ENCODE data around the gene PSAPL1. TPM values are rescaled to one million over a fixed set of nuclear protein-coding genes. Genes with fewer than 3 reads are reported as not detected.

The PSAPL1 gene
- total RNA-seq, 1 experiment from 2014 or later, result not detected

- DNase-seq (ENCODE audit: low spot score), result no peak
- TF ChIP-seq CBFB (CRISPR knock-in tag; IDR thresholded peaks at IDR 0.05; ENCODE audit: low read depth), result no peak
- no peak for TF ChIP-seq ZNF219 (CRISPR knock-in tag; IDR thresholded peaks at IDR 0.05; ENCODE audit: borderline replicate concordance)
- no peak for TF ChIP-seq IRF2 (CRISPR knock-in tag; IDR thresholded peaks at IDR 0.05; ENCODE audit: borderline replicate concordance, low read depth)
- TF ChIP-seq NFATC4 (CRISPR knock-in tag; IDR thresholded peaks at IDR 0.05), result no peak
- no peak for TF ChIP-seq ZNF425 (CRISPR knock-in tag; conservative IDR thresholded peaks at IDR 0.05)
- TF ChIP-seq NR3C1 (CRISPR knock-in tag; conservative IDR thresholded peaks at IDR 0.05; ENCODE audit: low read depth), result no peak
- no peak for TF ChIP-seq ATF6 (CRISPR knock-in tag; IDR thresholded peaks at IDR 0.05)
- TF ChIP-seq NR2C2 (CRISPR knock-in tag; IDR thresholded peaks at IDR 0.05), result no peak
- TF ChIP-seq CREB1 (CRISPR knock-in tag; IDR thresholded peaks at IDR 0.05), result no peak
- no peak for TF ChIP-seq NR1H2 (CRISPR knock-in tag; IDR thresholded peaks at IDR 0.05)
- no peak for TF ChIP-seq ZNF121 (CRISPR knock-in tag; IDR thresholded peaks at IDR 0.05)
- no peak for TF ChIP-seq ATF1 (CRISPR knock-in tag; IDR thresholded peaks at IDR 0.05)
- TF ChIP-seq ATF3 (CRISPR knock-in tag; conservative IDR thresholded peaks at IDR 0.05), result no peak
- TF ChIP-seq ATF2 (CRISPR knock-in tag; IDR thresholded peaks at IDR 0.05; ENCODE audit: borderline replicate concordance, low read depth), result no peak
- no peak for TF ChIP-seq FOXP1 (CRISPR knock-in tag; IDR thresholded peaks at IDR 0.05; ENCODE audit: borderline replicate concordance)
- TF ChIP-seq ZBTB21 (CRISPR knock-in tag; IDR thresholded peaks at IDR 0.05; ENCODE audit: borderline replicate concordance), result no peak
- no peak for TF ChIP-seq OVOL2 (CRISPR knock-in tag; IDR thresholded peaks at IDR 0.05; ENCODE audit: borderline replicate concordance)
- ATAC-seq, result no peak
- peaks cover 25% of the 10 kb centered on the region for H3K4me1 Mint-ChIP-seq
- POLR2A ChIA-PET, result interaction anchor here (0.5 to 0.6 kb wide), 2 partner anchors 657 to 730 kb away, joined by 3 read pairs; no protein-coding TSS in a partner anchor
- no peaks in the 10 kb centered on the region for H3K36me3 Mint-ChIP-seq
- H3K9me3 Mint-ChIP-seq, result 0 out of 2 replicates have a peak, but pooled peaks cover under 1% of the 10 kb centered on the region
- H3K27me3 Mint-ChIP-seq (ENCODE audit: low read depth), result no peaks in the 10 kb centered on the region; the same call in 1 of the 2 replicates
- no peak overlapping the region for H3K27ac Mint-ChIP-seq
- CTCF ChIA-PET, result interaction anchor here (1.0 to 3.6 kb wide), 20 partner anchors 11 to 268 kb away, joined by 3 to 14 read pairs (median 3); partner anchors contain the start of gene SORCS2
- H3K4me3 Mint-ChIP-seq, result no peak overlapping the region
Observed at GRCh38 chr4:7460566-7460965, 25.8 kb upstream of the PSAPL1 start.

GRCh38 chr4:7459471-7459870, 24.7 kb upstream of the PSAPL1 start:
- POLR2A ChIA-PET, result no interaction called here
- CTCF ChIA-PET, result interaction anchor here (1.0 to 3.6 kb wide), 3 partner anchors 94 to 265 kb away, joined by 3 to 14 read pairs (median 4); no protein-coding TSS in a partner anchor
- Mint-ChIP-seq H3K27me3 (ENCODE audit: low read depth) (no peaks in the 10 kb centered on the region; the same call in 1 of the 2 replicates), H3K4me1 (peaks cover 24% of the 10 kb centered on the region), H3K9me3 (no peaks in the 10 kb centered on the region), H3K4me3 (no peak overlapping the region), H3K27ac (no peak overlapping the region), H3K36me3 (no peaks in the 10 kb centered on the region)
- DNase-seq (ENCODE audit: low spot score), result no peak
- ATAC-seq, result no peak
- TF ChIP-seq SOX15 (CRISPR knock-in tag; IDR thresholded peaks at IDR 0.05) (no peak), FOXP4 (CRISPR knock-in tag; IDR thresholded peaks at IDR 0.05) (no peak), NR1H2 (CRISPR knock-in tag; IDR thresholded peaks at IDR 0.05) (no peak), JAZF1 (CRISPR knock-in tag; IDR thresholded peaks at IDR 0.05) (no peak), TP53 (CRISPR knock-in tag; IDR thresholded peaks at IDR 0.05) (no peak), PRRX2 (CRISPR knock-in tag; IDR thresholded peaks at IDR 0.05) (no peak), NFATC4 (CRISPR knock-in tag; IDR thresholded peaks at IDR 0.05) (no peak), ZNF138 (CRISPR knock-in tag; conservative IDR thresholded peaks at IDR 0.05) (no peak), CREM (CRISPR knock-in tag; IDR thresholded peaks at IDR 0.05) (no peak), STAT6 (CRISPR knock-in tag; conservative IDR thresholded peaks at IDR 0.05; ENCODE audit: low read depth) (no peak)
